Transverse colon (tissue), 4 donors: Measurements from ENCODE around the gene SF3B4. TPM values are rescaled to one million over a fixed set of nuclear protein-coding genes. Genes with fewer than 3 reads are reported as not detected.

Experiments used
- DNase-seq: peaks from one replicate; pipeline ENCODE4 v3.0.0-alpha.2; 2019
- H3K27ac ChIP-seq, 4 donors: fragments of 200-600 bp; sonication (generic); 2 replicates each; pipeline ENCODE4 v1.5.1; 2016 to 2018; ENCODE audit warnings: inconsistent platforms in 4 of 4
- H3K27me3 ChIP-seq: fragments of 200-600 bp; sonication (generic); 2 replicates; pipeline ENCODE4 v1.5.1; 2017; ENCODE audit warnings: inconsistent platforms
- H3K36me3 ChIP-seq, 4 donors: fragments of 200-600 bp; sonication (generic); 2 replicates each; pipeline ENCODE4 v1.5.1; 2017 to 2019; ENCODE audit warnings: inconsistent platforms in 4 of 4
- H3K4me1 ChIP-seq, 4 donors: fragments of 200-600 bp; sonication (generic); 2 replicates each; pipeline ENCODE4 v1.5.1; 2017 to 2020; ENCODE audit warnings: inconsistent platforms in 4 of 4
- H3K4me3 ChIP-seq, 4 donors: fragments of 200-600 bp; sonication (generic); 1 replicate in 1 of 4; 2 replicates in 3 of 4; pipeline versions ENCODE4 v1.5.1 to v1.6.1; 2017 to 2019; ENCODE audit warnings: inconsistent platforms in 4 of 4
- H3K9me3 ChIP-seq, 2 donors: fragments of 200-600 bp; sonication (generic); 2 replicates each; pipeline ENCODE4 v1.5.1; 2017 to 2019; ENCODE audit warnings: inconsistent platforms in 2 of 2
- EP300 ChIP-seq: sonication (generic); formaldehyde crosslinking; IDR thresholded peaks from one replicate; pipeline ENCODE4 v1.6.1; 2017; ENCODE audit warnings: antibody characterized with exemption, low read depth
- POLR2A ChIP-seq: fragments of 450-650 bp; IDR thresholded peaks from one replicate; pipeline ENCODE4 v1.6.1; 2016; ENCODE audit warnings: antibody characterized with exemption, mild to moderate bottlenecking, moderate library complexity
- POLR2AphosphoS5 ChIP-seq, 3 donors: sonication (generic); formaldehyde crosslinking; IDR thresholded peaks; one replicate each; pipeline ENCODE4 v1.6.1; 2016; ENCODE audit warnings: antibody characterized with exemption in 3 of 3
- WGBS, 2 donors: methylation state at CpG; one replicate each; pipeline ENCODE4 v1.1.5; 2018; ENCODE audit warnings: low coverage in 1 of 2; 5-methylcytosine and 5-hydroxymethylcytosine counted together
- in situ Hi-C, 4 donors: fragments of 200-750 bp; cut with MboI; loops; one replicate each; pipeline versions ENCODE4 v1.15.0 to v1.15.1; 2017; ENCODE audit warnings: low sequenced_read_pairs in 3 of 4, low pct_ligation_motif_present in 1 of 4, low pct_unique_long_range_greater_than_20kb in 1 of 4
- intact Hi-C: fragments of 100-400 bp; cut with DNase I; formaldehyde crosslinking; loops from one replicate; pipeline ENCODE4 v1.15.1; 2023; ENCODE audit warnings: low total_unique reads
- total RNA-seq, 4 donors: library from RNA; depleted of rRNA; stranded (reverse); fragments of >200 nt; gene quantifications; one replicate each; pipeline ENCODE4 v1.1.0, GENCODE V29; 2016
- TF ChIP-seq, protein P1 (sequence below), 5 experiments: fragments of 200-600 bp in 3 of 5; fragments of 450-650 bp in 2 of 5; sonication (generic) in 3 of 5; IDR thresholded peaks; 1 replicate in 2 of 5; 2 replicates in 3 of 5; pipeline ENCODE4 v1.5.1; 2016 to 2017; ENCODE audit warnings: antibody characterized with exemption in 5 of 5, inconsistent platforms in 3 of 5, mild to moderate bottlenecking in 2 of 5, moderate library complexity in 1 of 5

SF3B4 gene
- total RNA-seq, 4 donors from 2014 or later, result 32.4 to 78.6 (median 46.2) TPM

DNA sequence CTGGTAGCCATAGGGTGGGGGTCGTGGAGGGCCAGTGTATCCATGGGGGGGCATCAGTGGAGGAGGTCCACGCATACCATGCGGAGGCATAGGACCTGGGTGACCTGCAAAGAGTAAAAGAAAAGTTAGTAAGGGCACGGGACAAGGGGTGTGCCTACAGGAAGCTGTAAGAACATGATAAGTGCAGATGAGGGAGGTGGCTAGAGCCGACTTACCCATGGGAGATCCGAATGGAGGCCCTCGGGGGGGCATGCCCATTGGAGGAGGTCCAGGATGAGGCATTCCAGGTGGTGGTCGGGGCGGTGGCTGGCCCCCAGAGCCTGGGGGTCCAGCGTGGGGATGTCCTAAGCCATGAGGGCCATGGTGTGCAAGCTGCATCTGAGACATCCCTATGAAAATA is 4.0 kb downstream of the SF3B4 start:
- peaks cover 19 to 36% (median 25%) of the 10 kb centered on the region in 4 donors for H3K4me1 ChIP-seq
- TF ChIP-seq POLR2AphosphoS5 (IDR thresholded peaks at IDR 0.05) (no peak), POLR2A (no peak), EP300 (no peak)
- TF ChIP-seq, protein P1, sequence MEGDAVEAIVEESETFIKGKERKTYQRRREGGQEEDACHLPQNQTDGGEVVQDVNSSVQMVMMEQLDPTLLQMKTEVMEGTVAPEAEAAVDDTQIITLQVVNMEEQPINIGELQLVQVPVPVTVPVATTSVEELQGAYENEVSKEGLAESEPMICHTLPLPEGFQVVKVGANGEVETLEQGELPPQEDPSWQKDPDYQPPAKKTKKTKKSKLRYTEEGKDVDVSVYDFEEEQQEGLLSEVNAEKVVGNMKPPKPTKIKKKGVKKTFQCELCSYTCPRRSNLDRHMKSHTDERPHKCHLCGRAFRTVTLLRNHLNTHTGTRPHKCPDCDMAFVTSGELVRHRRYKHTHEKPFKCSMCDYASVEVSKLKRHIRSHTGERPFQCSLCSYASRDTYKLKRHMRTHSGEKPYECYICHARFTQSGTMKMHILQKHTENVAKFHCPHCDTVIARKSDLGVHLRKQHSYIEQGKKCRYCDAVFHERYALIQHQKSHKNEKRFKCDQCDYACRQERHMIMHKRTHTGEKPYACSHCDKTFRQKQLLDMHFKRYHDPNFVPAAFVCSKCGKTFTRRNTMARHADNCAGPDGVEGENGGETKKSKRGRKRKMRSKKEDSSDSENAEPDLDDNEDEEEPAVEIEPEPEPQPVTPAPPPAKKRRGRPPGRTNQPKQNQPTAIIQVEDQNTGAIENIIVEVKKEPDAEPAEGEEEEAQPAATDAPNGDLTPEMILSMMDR (IDR thresholded peaks at IDR 0.05), result no peak
- no peak overlapping the region for H3K27ac ChIP-seq
- peaks cover 0 to 45% (median 22%) of the 10 kb centered on the region in 4 donors for H3K36me3 ChIP-seq
- in situ Hi-C loops, result no loop called here
- intact Hi-C loops, result no loop called here
- H3K27me3 ChIP-seq, result no peaks in the 10 kb centered on the region
- DNase-seq, result no peak
- 91% methylated on average over 7 to 10 of the region's 10 CpGs for WGBS, 2 donors
- no peak overlapping the region for H3K4me3 ChIP-seq
- H3K9me3 ChIP-seq, result no peaks in the 10 kb centered on the region

DNA sequence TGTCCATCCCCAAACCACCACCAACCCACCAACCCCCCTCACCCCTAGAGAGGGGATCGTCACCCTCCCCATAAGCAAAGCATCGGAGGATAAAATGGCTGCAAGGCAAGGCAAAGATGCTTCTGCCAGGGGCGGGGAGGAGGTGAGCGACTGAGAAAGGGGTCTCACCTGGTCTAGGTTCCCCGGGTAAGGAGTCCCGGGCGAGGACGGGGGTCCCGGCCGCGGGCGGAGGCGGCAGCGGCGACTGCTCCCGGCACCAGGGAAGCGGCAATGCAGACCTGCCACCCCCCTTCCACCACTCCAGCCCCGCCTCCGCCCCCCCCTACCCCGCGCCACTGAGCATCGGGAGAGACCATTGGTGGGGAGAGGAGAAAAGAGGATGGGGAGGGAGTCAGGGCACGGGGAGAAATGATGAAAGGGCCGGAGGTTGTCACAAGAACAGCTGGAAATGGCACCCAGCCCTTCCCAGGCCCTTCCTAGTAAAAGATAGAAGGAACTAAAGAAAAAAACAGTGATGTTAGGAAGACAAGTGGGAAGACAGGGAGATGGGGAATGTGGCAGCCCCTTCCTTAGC is 9.9 kb downstream of the SF3B4 start, which contains the start of gene SV2A:
TSS of gene SV2A (minus strand) at position 274 of the 574 bp plus-strand sequence. CDS start 4,004 bp downstream, outside the sequence.
- 0 to 3% methylated on average over 1 to 21 of the region's 24 CpGs for WGBS, 2 donors
- intact Hi-C loops, result no loop called here
- DNase-seq, result peak; percentile 53

DNA sequence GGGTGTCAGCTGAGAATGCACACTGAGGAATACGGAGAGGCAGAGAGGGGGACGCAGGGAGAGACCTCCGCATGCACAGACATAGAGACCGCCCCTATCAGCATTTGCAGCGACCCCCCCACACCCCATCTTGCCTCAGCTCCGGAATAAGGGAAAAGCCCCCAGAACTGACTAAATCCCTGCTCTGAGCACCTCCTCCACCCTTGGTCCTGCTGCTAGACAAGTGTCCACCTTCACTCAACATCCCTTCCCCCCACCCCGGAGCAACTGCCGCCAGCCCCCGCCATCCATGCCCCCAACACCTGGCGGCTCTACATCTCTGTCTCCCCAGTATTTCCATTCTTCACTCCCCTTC is 10.7 kb downstream of the SF3B4 start:
- TF ChIP-seq, protein P1 (IDR thresholded peaks at IDR 0.05), result no peak
- TF ChIP-seq POLR2AphosphoS5 (IDR thresholded peaks at IDR 0.05) (no peak), EP300 (no peak), POLR2A (no peak)
- H3K27me3 ChIP-seq, result peaks cover 7% of the 10 kb centered on the region
- no peak for DNase-seq
- no peaks in the 10 kb centered on the region for H3K36me3 ChIP-seq
- in situ Hi-C loops, result no loop called here
- no peak overlapping the region for H3K27ac ChIP-seq
- intact Hi-C loops, result no loop called here
- H3K4me3 ChIP-seq, result peak overlapping the region; percentile 27 to 63 (median 46)
- H3K9me3 ChIP-seq, result no peaks in the 10 kb centered on the region
- 39% methylated on average over 10 of the region's 10 CpGs; no CpG with 5 or more reads in 1 of the 2 donors for WGBS, 2 donors
- peaks cover 3 to 17% (median 5%) of the 10 kb centered on the region in 4 donors for H3K4me1 ChIP-seq

More for the DNA sequence above, 9.9 kb downstream of the SF3B4 start, which contains the start of gene SV2A:
- H3K27ac ChIP-seq, result peak within 1 kb of the TSS in 1 of 4 donors; percentile 44
- H3K9me3 ChIP-seq, result no peaks in the 10 kb centered on the region
- peak within 1 kb of the TSS; percentile 27 to 63 (median 46) for H3K4me3 ChIP-seq
- peak in 1 of 3 donors; percentile 15 for TF ChIP-seq POLR2AphosphoS5 (IDR thresholded peaks at IDR 0.05)
- TF ChIP-seq, protein P1 (IDR thresholded peaks at IDR 0.05), result no peak
- H3K4me1 ChIP-seq, result peaks cover 3 to 17% (median 5%) of the 10 kb centered on the region in 4 donors
- in situ Hi-C loops, result no loop called here
- peaks cover 7% of the 10 kb centered on the region for H3K27me3 ChIP-seq
- peaks cover 0 to 4% (median 1%) of the 10 kb centered on the region in 4 donors for H3K36me3 ChIP-seq

DNA sequence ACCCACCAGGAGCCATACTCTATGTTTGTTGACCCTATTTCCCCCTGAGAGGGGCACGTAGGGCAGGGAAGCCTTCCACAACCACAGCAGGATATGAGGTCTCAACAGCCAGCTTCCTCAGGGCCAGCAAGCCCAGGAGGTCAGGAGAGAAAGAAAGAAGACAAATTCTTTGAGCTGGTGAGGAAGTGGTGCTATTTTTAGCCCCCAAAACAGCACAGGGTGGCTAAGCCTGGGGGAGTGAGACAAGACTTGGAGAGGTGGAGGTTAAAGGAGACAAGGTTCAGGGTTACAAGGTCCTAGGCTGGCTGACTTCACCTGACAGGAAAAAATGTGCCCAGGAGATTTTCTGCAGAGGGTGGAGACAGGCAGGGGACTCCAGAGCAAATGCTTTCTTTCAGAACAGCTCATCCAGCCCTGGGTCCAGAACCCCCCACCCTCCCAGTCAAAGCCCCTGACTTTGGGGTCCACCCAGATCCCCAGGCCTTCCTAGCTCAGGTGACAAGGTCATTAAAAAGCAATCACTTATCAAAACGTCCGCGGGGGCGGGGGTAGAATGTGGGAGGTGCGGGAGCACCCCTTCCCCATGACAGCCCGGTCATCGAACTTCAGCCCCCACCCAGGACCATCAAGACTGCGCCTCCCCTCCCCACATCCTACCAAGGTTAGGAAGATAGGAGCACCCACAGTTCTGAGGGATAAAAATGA is 11.3 kb downstream of the SF3B4 start:
- Histone ChIP-seq H3K4me3 (peak overlapping the region in 1 of 4 donors; percentile 51), H3K27me3 (peaks cover 7% of the 10 kb centered on the region)
- in situ Hi-C loops, result no loop called here

More for the DNA sequence above, 11.3 kb downstream of the SF3B4 start:
- peak overlapping the region in 1 of 4 donors; percentile 21 for H3K27ac ChIP-seq
- no peaks in the 10 kb centered on the region for H3K9me3 ChIP-seq
- DNase-seq, result no peak
- WGBS, 2 donors, result 53% methylated on average over 9 of the region's 9 CpGs; no CpG with 5 or more reads in 1 of the 2 donors
- H3K36me3 ChIP-seq, result no peaks in the 10 kb centered on the region
- intact Hi-C loops, result no loop called here
- TF ChIP-seq POLR2A (no peak), POLR2AphosphoS5 (IDR thresholded peaks at IDR 0.05) (no peak), EP300 (no peak)
- TF ChIP-seq, protein P1 (IDR thresholded peaks at IDR 0.05), result no peak
- H3K4me1 ChIP-seq, result peaks cover 3 to 17% (median 5%) of the 10 kb centered on the region in 4 donors
